GM21723 (cell line): ENCODE measurements around the gene THRB.
A peak's percentile ranks its signal among the peaks of the same experiment; 100 is the strongest.

Source experiments
- ATAC-seq: cut with Tn5 transposase; IDR thresholded peaks from one replicate; pipeline ENCODE4 v1.9.1; 2021; ENCODE audit warnings: mild to moderate bottlenecking, moderate library complexity; ENCODE audit not compliant: unreplicated experiment

The THRB gene

GRCh38 chr3:24272875-24273274 lies 221.8 kb downstream of the THRB start:
- ATAC-seq, result no peak

- no peak for ATAC-seq
Observed at GRCh38 chr3:24272408-24272807, 222.2 kb downstream of the THRB start.

GRCh38 chr3:24271228-24271627 lies 223.4 kb downstream of the THRB start:
- no peak for ATAC-seq

- no peak for ATAC-seq
Observed at GRCh38 chr3:24270744-24271143, 223.9 kb downstream of the THRB start.

- no peak for ATAC-seq
Observed at GRCh38 chr3:24270204-24270691, 224.4 kb downstream of the THRB start.

- ATAC-seq, result peak; percentile 84
Observed at GRCh38 chr3:24264748-24265158, 229.9 kb downstream of the THRB start.

- no peak for ATAC-seq
Observed at GRCh38 chr3:24264011-24264410, 230.6 kb downstream of the THRB start.

GRCh38 chr3:24263069-24263668 lies 231.5 kb downstream of the THRB start:
- ATAC-seq, result no peak

- ATAC-seq, result no peak
Observed at GRCh38 chr3:24261521-24261920, 233.1 kb downstream of the THRB start.

- ATAC-seq, result no peak
Observed at GRCh38 chr3:24259901-24260512, 234.6 kb downstream of the THRB start.

- ATAC-seq, result no peak
Observed at GRCh38 chr3:24258727-24259600, 235.7 kb downstream of the THRB start.

GRCh38 chr3:24258260-24258659 lies 236.4 kb downstream of the THRB start:
- no peak for ATAC-seq

GRCh38 chr3:24255414-24255813 lies 239.2 kb downstream of the THRB start:
- no peak for ATAC-seq

GRCh38 chr3:24254649-24255048 lies 240.0 kb downstream of the THRB start:
- no peak for ATAC-seq

- no peak for ATAC-seq
Observed at GRCh38 chr3:24253336-24253735, 241.3 kb downstream of the THRB start.

GRCh38 chr3:24249523-24249922 lies 245.1 kb downstream of the THRB start:
- no peak for ATAC-seq

- no peak for ATAC-seq
Observed at GRCh38 chr3:24245056-24245455, 249.6 kb downstream of the THRB start.

- ATAC-seq, result no peak
Observed at GRCh38 chr3:24244491-24244890, 250.2 kb downstream of the THRB start.

GRCh38 chr3:24242012-24242698 lies 252.5 kb downstream of the THRB start:
- no peak for ATAC-seq

- ATAC-seq, result no peak
Observed at GRCh38 chr3:24240306-24240705, 254.3 kb downstream of the THRB start.
